ENCODE data around the gene ABCC1.

Gene ABCC1

GRCh38 chr16:16163571-16163970, 214.2 kb downstream of the ABCC1 start:
- no peak overlapping the region for H3K4me3 ChIP-seq (ENCODE audit: low read depth, low read length)
- TF ChIP-seq CTCF (IDR thresholded peaks at IDR 0.05; ENCODE audit: control insufficient read depth, extremely low read depth, insufficient read depth) = no peak
- DNase-seq (ENCODE audit: low read depth) = no peak

GRCh38 chr16:16164243-16164642, 214.8 kb downstream of the ABCC1 start:
- DNase-seq (ENCODE audit: low read depth) = no peak
- TF ChIP-seq CTCF (IDR thresholded peaks at IDR 0.05; ENCODE audit: control insufficient read depth, extremely low read depth, insufficient read depth) = no peak
- H3K4me3 ChIP-seq (ENCODE audit: low read depth, low read length) = no peak overlapping the region

- H3K4me3 ChIP-seq (ENCODE audit: low read depth, low read length) = no peak overlapping the region
- no peak for TF ChIP-seq CTCF (IDR thresholded peaks at IDR 0.05; ENCODE audit: control insufficient read depth, extremely low read depth, insufficient read depth)
Observed at GRCh38 chr16:16166085-16166484, 216.7 kb downstream of the ABCC1 start.

GRCh38 chr16:16166949-16167348, 217.5 kb downstream of the ABCC1 start:
- no peak for DNase-seq (ENCODE audit: low read depth)
- no peak overlapping the region for H3K4me3 ChIP-seq (ENCODE audit: low read depth, low read length)
- no peak for TF ChIP-seq CTCF (IDR thresholded peaks at IDR 0.05; ENCODE audit: control insufficient read depth, extremely low read depth, insufficient read depth)

More at GRCh38 chr16:16166085-16166484, 216.7 kb downstream of the ABCC1 start:
- no peak for DNase-seq (ENCODE audit: low read depth)

- TF ChIP-seq CTCF (IDR thresholded peaks at IDR 0.05; ENCODE audit: control insufficient read depth, extremely low read depth, insufficient read depth) = no peak
- no peak for DNase-seq (ENCODE audit: low read depth)
- no peak overlapping the region for H3K4me3 ChIP-seq (ENCODE audit: low read depth, low read length)
Observed at GRCh38 chr16:16167927-16168326, 218.5 kb downstream of the ABCC1 start.

GRCh38 chr16:16168431-16168830, 219.0 kb downstream of the ABCC1 start:
- no peak for TF ChIP-seq CTCF (IDR thresholded peaks at IDR 0.05; ENCODE audit: control insufficient read depth, extremely low read depth, insufficient read depth)
- H3K4me3 ChIP-seq (ENCODE audit: low read depth, low read length) = no peak overlapping the region
- no peak for DNase-seq (ENCODE audit: low read depth)

GRCh38 chr16:16169615-16170014, 220.2 kb downstream of the ABCC1 start:
- no peak for TF ChIP-seq CTCF (IDR thresholded peaks at IDR 0.05; ENCODE audit: control insufficient read depth, extremely low read depth, insufficient read depth)
- no peak overlapping the region for H3K4me3 ChIP-seq (ENCODE audit: low read depth, low read length)
- DNase-seq (ENCODE audit: low read depth) = no peak
